ENCODE measurements around the gene COX7A2.

COX7A2 gene

DNA sequence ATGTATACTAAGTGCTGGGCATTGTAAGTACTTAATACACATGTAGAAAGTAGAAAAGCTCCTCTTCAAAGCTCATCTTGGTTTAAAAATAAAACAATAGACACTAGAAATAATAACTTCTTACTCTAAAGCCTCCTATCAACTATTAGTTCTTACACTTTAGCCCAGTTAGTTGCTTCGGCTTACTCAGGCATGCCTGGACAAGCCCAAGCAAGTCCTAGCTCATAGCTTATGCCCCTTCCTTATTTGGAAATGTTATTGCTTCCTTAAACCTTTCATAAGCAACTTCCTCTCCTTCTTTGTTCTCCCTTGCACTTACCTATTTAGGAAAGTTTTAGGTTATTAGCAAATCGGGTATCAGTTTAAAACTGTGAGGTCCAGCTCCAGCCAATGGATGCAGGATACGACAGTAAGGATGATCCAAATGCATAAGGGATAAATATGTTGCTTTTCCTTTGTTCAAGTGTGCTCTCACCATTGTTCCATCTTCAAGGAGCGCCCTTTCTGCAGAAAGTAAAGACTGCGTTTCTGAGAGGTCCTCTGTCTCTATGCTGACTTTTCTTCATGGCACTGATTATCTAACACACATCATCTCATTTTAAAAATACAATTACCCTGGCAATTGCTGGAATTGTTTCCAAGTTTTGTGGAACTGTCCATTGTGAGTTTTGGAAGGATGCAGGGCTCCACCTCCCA is 28.7 kb upstream of the COX7A2 start:
- H3K4me3 ChIP-seq (ENCODE audit: low read depth, low read length), result no peak overlapping the region
- DNase-seq (ENCODE audit: low read depth, low spot score), result peak; percentile 53
- TF ChIP-seq, protein P1, sequence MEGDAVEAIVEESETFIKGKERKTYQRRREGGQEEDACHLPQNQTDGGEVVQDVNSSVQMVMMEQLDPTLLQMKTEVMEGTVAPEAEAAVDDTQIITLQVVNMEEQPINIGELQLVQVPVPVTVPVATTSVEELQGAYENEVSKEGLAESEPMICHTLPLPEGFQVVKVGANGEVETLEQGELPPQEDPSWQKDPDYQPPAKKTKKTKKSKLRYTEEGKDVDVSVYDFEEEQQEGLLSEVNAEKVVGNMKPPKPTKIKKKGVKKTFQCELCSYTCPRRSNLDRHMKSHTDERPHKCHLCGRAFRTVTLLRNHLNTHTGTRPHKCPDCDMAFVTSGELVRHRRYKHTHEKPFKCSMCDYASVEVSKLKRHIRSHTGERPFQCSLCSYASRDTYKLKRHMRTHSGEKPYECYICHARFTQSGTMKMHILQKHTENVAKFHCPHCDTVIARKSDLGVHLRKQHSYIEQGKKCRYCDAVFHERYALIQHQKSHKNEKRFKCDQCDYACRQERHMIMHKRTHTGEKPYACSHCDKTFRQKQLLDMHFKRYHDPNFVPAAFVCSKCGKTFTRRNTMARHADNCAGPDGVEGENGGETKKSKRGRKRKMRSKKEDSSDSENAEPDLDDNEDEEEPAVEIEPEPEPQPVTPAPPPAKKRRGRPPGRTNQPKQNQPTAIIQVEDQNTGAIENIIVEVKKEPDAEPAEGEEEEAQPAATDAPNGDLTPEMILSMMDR (IDR thresholded peaks at IDR 0.05; ENCODE audit: low read depth, low read length), result no peak
- in situ Hi-C loops (cut with HindIII; ENCODE audit: low sequenced_read_pairs), result no loop called here

DNA sequence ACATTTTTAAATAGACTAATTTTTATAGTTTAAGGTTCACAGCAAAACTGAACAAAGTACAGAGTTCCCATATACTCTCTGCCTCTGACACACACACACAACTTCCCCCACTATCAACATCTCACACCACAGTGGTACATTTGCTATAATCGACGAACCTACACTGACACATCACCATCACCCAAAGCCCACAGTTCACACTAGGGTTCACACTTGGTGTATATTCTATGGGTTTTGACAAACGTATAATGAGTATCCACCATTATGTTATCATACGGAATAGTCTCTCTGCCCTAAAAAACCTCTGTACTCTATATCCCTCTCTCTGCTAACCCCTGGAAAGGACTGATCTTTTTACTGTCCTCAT is 25.4 kb upstream of the COX7A2 start:
- TF ChIP-seq, protein P1 (IDR thresholded peaks at IDR 0.05; ENCODE audit: low read depth, low read length), result no peak
- H3K4me3 ChIP-seq (ENCODE audit: low read depth, low read length), result no peak overlapping the region
- in situ Hi-C loops (cut with HindIII; ENCODE audit: low sequenced_read_pairs), result no loop called here
- DNase-seq (ENCODE audit: low read depth, low spot score), result no peak

DNA sequence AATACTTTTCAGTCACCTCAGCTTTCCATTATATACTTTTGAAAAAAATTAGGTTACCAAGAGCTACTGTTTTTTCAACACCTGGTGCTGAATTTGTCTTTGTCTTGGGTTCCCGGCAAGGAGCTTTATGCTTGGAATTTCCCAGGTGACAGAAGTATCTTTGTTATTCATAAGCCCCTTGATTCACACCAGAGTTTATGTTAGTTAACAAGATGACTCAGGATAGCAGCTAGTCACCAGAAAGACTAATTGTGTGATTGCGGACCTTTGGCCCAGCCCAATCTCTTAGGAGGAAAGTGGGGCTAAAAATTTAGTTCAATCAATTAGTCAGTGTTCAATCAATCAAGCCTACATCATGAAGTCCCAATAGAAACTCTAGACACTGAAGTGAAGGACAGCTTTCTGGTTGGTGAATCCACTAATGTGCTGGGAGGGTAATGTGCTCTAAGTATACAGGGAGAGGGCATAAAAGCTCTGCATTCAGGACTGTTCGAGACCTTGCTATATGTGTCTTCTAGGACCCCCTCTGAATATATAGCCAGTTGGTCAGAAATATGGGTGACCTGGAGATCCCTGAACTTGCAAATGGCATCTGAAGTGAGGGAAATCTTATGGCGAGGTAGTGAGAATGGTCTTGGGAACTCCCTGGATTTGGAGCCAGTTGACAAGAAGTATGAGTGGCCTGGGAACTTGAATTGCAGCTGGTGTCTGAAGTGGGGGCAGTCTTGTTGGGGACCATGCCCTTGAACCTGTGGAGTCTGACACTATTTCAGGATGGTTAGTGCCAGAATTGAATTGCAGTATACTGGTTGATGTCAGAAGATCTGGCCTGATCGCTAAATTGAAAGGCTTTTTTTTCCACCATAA is 24.8 kb upstream of the COX7A2 start:
- DNase-seq (ENCODE audit: low read depth, low spot score), result no peak
- TF ChIP-seq, protein P1 (IDR thresholded peaks at IDR 0.05; ENCODE audit: low read depth, low read length), result no peak
- no peak overlapping the region for H3K4me3 ChIP-seq (ENCODE audit: low read depth, low read length)
- in situ Hi-C loops (cut with HindIII; ENCODE audit: low sequenced_read_pairs), result no loop called here

DNA sequence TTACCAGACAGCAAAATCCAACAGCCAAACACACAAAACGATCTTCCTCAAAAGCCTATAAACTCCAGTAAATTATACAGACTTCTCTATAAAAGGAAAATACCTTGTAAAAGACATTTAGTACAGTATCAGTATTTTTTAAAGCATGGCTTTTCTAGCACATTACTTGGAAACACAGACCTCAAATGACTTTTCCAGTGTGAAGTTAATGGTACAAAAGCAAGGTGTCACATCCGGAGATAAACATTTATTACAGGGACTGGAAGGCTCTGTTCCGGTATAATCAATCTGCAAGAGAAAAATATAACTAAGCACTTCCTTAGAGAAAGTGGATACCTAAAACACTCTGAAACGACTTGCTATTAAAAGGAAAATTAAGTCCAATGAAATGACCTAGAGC is 23.9 kb upstream of the COX7A2 start:
- DNase-seq (ENCODE audit: low read depth, low spot score), result no peak
- in situ Hi-C loops (cut with HindIII; ENCODE audit: low sequenced_read_pairs), result no loop called here
- TF ChIP-seq, protein P1 (IDR thresholded peaks at IDR 0.05; ENCODE audit: low read depth, low read length), result no peak
- H3K4me3 ChIP-seq (ENCODE audit: low read depth, low read length), result no peak overlapping the region

DNA sequence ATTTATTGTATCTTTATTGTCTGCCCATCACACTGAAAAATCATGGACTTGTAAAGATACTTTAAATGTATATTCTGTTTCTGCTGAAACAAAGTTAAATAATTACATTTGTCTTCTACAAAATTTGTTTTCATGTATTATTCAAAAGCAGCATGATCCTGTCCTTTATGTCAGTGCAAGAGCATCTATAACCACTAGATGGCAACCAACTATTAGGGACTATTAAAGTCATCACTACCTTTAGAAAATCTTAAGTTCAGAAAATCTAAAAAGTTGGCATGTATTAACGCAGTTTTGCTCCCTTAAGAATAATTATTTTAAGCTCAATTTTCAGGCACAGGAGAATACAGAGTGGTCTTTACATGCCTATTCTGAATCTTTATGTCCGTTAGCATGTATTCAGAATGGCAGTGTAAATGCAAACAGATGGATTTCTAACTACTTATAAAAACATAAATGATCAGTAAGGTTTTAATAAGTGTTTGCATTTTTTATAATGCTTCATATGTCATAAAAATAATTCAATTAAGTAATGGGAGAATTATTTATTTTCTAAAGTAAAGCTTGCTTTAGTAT is 23.2 kb upstream of the COX7A2 start:
- H3K4me3 ChIP-seq (ENCODE audit: low read depth, low read length), result no peak overlapping the region
- TF ChIP-seq, protein P1 (IDR thresholded peaks at IDR 0.05; ENCODE audit: low read depth, low read length), result peak; percentile 79
- DNase-seq (ENCODE audit: low read depth, low spot score), result peak; percentile 65
- in situ Hi-C loops (cut with HindIII; ENCODE audit: low sequenced_read_pairs), result no loop called here

DNA sequence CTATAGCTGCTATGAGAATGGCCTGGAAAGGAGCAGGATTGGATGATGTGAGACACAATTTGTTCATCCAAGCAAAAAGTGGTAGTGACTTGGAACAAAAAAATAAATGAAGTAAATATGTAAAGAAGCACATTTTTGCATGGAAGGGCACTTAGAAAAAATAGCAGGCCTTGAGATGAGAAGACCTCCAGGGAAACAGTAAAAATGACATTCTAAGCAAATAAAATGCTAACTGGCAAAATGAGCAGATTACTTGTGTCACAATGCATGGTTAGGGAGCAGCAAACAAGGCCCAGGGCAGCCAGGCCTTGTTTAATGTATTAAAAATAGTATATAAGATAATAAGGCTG is 19.8 kb upstream of the COX7A2 start:
- no peak overlapping the region for H3K4me3 ChIP-seq (ENCODE audit: low read depth, low read length)
- in situ Hi-C loops (cut with HindIII; ENCODE audit: low sequenced_read_pairs), result no loop called here
- DNase-seq (ENCODE audit: low read depth, low spot score), result no peak
- TF ChIP-seq, protein P1 (IDR thresholded peaks at IDR 0.05; ENCODE audit: low read depth, low read length), result no peak

Measured in astrocyte of the spinal cord (primary cell).